Measurements from ENCODE around the gene CDKN1B.

DNA sequence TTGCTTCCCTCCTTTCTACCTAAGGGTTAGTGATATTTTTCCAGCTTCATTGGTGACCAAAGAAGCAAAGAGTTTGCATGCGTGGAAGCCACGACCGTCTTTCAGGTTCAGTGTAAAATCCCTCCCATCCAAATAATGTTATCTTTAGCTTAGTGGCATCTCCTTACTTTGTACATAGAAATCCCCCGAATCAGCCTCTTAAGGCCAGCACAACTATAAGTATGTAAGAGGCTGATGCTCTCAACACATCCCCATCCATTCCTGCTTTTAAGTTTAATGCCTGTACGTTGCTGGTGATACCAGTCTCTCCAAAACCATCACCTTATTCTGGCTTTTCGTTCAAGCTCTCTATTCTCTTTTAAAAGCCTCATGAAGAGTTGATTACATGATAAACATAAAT, 14.6 kb downstream of the CDKN1B start:
- TF ChIP-seq CTCF (conservative IDR thresholded peaks at IDR 0.05; ENCODE audit: low read length) = no peak
- TF ChIP-seq EZH2phosphoT487 (IDR thresholded peaks at IDR 0.05; ENCODE audit: borderline replicate concordance) = no peak
